ENCODE measurements around the gene RASA2.

DNA sequence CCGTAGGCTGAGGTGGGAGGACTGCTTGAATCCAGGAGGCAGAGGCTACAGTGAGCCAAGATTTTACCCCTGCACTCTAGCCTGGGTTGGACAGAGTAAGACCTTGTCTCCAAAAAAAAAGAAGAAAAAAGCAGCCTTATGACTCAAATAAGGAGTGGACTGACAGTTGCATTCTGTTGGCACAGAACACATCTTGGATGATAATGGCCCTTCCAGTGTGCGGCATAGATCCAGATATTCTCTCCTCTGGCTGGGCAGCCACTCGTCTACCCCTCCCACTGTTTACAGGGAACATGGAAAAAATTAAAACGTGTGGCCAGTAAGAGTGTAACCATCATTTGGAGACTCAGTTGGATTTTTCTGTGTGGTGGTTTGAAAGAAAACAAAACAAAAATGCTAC is 132.6 kb downstream of the RASA2 start:
- TF ChIP-seq POLR2A (IDR thresholded peaks at IDR 0.05; ENCODE audit: low read depth, low read length) (no peak), SPI1 (IDR thresholded peaks at IDR 0.05; ENCODE audit: low read depth, low read length) (no peak)
